ENCODE results near the gene ENDOU. TPM values are rescaled to one million over a fixed set of nuclear protein-coding genes. Genes with fewer than 3 reads are reported as not detected.
"Not testable (repeated sequence)": the region's sequence is repeated elsewhere in the genome, so short reads cannot be mapped to it uniquely, and the experiment has no call there.

Gene ENDOU
- total and polyA plus RNA-seq, 12 donors: 0.11 to 0.56 (median 0.29) TPM; not detected in 1

GRCh38 chr12:47687636-47688035 is 37.7 kb downstream of the ENDOU start:
- no peak for TF ChIP-seq CTCF (IDR thresholded peaks at IDR 0.05)
- Histone ChIP-seq H3K4me1 (no peaks in the 10 kb centered on the region), H3K9me3 (no peaks in the 10 kb centered on the region), H3K36me3 (peaks cover 0 to 83% (median 15%) of the 10 kb centered on the region in 9 donors), H3K27ac (no peak overlapping the region), H3K4me3 (no peak overlapping the region), H3K27me3 (no peaks in the 10 kb centered on the region)
- DNase-seq: no peak
- intact Hi-C loops (cut with DNase I): loop anchor here in 6 of 10 donors (2.0 to 5.0 kb wide), 2 partner anchors 655 kb away; no protein-coding TSS in a partner anchor
- ATAC-seq: no peak
- WGBS, 2 donors: 63 to 98% methylated on average over 3 of the region's 3 CpGs

- ATAC-seq: peak in 2 of 8 donors; percentile 61 to 66
- no peak overlapping the region for H3K4me3 ChIP-seq
- peaks cover 0 to 80% (median 13%) of the 10 kb centered on the region in 9 donors for H3K36me3 ChIP-seq
- no peaks in the 10 kb centered on the region for H3K27me3 ChIP-seq
- intact Hi-C loops (cut with DNase I): loop anchor here in 6 of 10 donors (2.0 to 5.0 kb wide), 2 partner anchors 654 kb away; no protein-coding TSS in a partner anchor
- no peaks in the 10 kb centered on the region for H3K4me1 ChIP-seq
- H3K27ac ChIP-seq: no peak overlapping the region
- DNase-seq: no peak
- peak in 7 of 9 donors; percentile 52 to 78 (median 63) for TF ChIP-seq CTCF (IDR thresholded peaks at IDR 0.05)
- 73 to 78% methylated on average over 4 of the region's 4 CpGs for WGBS, 2 donors
- no peaks in the 10 kb centered on the region for H3K9me3 ChIP-seq
Observed at GRCh38 chr12:47686645-47687240, 38.5 kb downstream of the ENDOU start.

GRCh38 chr12:47679785-47680184 is 45.5 kb downstream of the ENDOU start:
- H3K36me3 ChIP-seq: peaks cover 0 to 77% (median 6%) of the 10 kb centered on the region in 9 donors
- intact Hi-C loops (cut with DNase I): loop anchor here in 2 of 10 donors (5.0 kb wide), 1 partner anchor 647 kb away; no protein-coding TSS in a partner anchor

GRCh38 chr12:47672068-47672467 is 53.2 kb downstream of the ENDOU start:
- H3K4me1 ChIP-seq: no peaks in the 10 kb centered on the region
- H3K27me3 ChIP-seq: no peaks in the 10 kb centered on the region
- peaks cover 0 to 87% (median 13%) of the 10 kb centered on the region in 9 donors for H3K36me3 ChIP-seq
- DNase-seq (no peak), ATAC-seq (peak in 1 of 8 donors; percentile 50)
- no peak overlapping the region for H3K27ac ChIP-seq
- intact Hi-C loops (cut with DNase I): no loop called here
- 69 to 84% methylated on average over 2 of the region's 2 CpGs for WGBS, 2 donors
- H3K9me3 ChIP-seq: no peaks in the 10 kb centered on the region
- TF ChIP-seq CTCF (IDR thresholded peaks at IDR 0.05): no peak
- H3K4me3 ChIP-seq: no peak overlapping the region

More at GRCh38 chr12:47679785-47680184, 45.5 kb downstream of the ENDOU start:
- Histone ChIP-seq H3K27ac (no peak overlapping the region), H3K27me3 (no peaks in the 10 kb centered on the region), H3K4me3 (no peak overlapping the region), H3K9me3 (no peaks in the 10 kb centered on the region), H3K4me1 (no peaks in the 10 kb centered on the region)
- DNase-seq (no peak), ATAC-seq (no peak)
- WGBS, 2 donors: 74 to 99% methylated on average over 2 of the region's 2 CpGs
- no peak for TF ChIP-seq CTCF (IDR thresholded peaks at IDR 0.05)

GRCh38 chr12:47667935-47668334 is 57.4 kb downstream of the ENDOU start:
- H3K9me3 ChIP-seq; intact Hi-C loops (cut with DNase I); ATAC-seq; H3K27me3 ChIP-seq; H3K4me3 ChIP-seq; H3K27ac ChIP-seq; DNase-seq; H3K4me1 ChIP-seq: not testable (repeated sequence)
- H3K36me3 ChIP-seq: peaks cover 0 to 88% (median 32%) of the 10 kb centered on the region in 9 donors
- WGBS, 2 donors: 96 to 97% methylated on average over 6 of the region's 6 CpGs

Data from heart right ventricle (tissue), 16 donors.